ENCODE measurements around the gene MTMR6.

The MTMR6 gene

GRCh38 chr13:25214491-25215252 lies 72.6 kb downstream of the MTMR6 start:
- DNase-seq = no peak

- no peak for DNase-seq
Observed at GRCh38 chr13:25213715-25214114, 73.6 kb downstream of the MTMR6 start.

GRCh38 chr13:25210842-25211569 lies 76.3 kb downstream of the MTMR6 start:
- DNase-seq = no peak

- DNase-seq = no peak
Observed at GRCh38 chr13:25207291-25207810, 79.9 kb downstream of the MTMR6 start.

- DNase-seq = no peak
Observed at GRCh38 chr13:25204863-25205262, 82.4 kb downstream of the MTMR6 start.

- DNase-seq = no peak
Observed at GRCh38 chr13:25203127-25203740, 84.1 kb downstream of the MTMR6 start.

GRCh38 chr13:25200783-25201182 lies 86.5 kb downstream of the MTMR6 start:
- DNase-seq = no peak

GRCh38 chr13:25198647-25199046 lies 88.6 kb downstream of the MTMR6 start:
- DNase-seq = no peak

GRCh38 chr13:25196971-25197370 lies 90.3 kb downstream of the MTMR6 start:
- DNase-seq = no peak

All from NCI-H1436 treated with DMSO at 0.1 percent for 48 hours (cell line).